Epithelial cell of proximal tubule (primary cell): ENCODE data around the gene RASAL1. TPM values are rescaled to one million over a fixed set of nuclear protein-coding genes. Genes with fewer than 3 reads are reported as not detected.

Experiments used
- DNase-seq: peaks from one replicate; pipeline ENCODE4 v3.0.0-alpha.2; 2011; ENCODE audit warnings: low read depth
- H3K4me3 ChIP-seq: 2 replicates; pipeline ENCODE4 v1.5.1; 2011; ENCODE audit warnings: low read depth, mild to moderate bottlenecking, low read length
- total RNA-seq: library from RNA; depleted of rRNA; stranded (reverse); fragments of >200 nt; gene quantifications from 2 replicates; pipeline ENCODE4 v1.2.3, GENCODE V29; 2015
- TF ChIP-seq, protein P1 (sequence below): conservative IDR thresholded peaks from 2 replicates; pipeline ENCODE4 v1.5.1; 2012; ENCODE audit warnings: low read depth, mild to moderate bottlenecking, low read length

RASAL1 gene
- total RNA-seq, 1 donor from 2014 or later, result 2.0 TPM

DNA sequence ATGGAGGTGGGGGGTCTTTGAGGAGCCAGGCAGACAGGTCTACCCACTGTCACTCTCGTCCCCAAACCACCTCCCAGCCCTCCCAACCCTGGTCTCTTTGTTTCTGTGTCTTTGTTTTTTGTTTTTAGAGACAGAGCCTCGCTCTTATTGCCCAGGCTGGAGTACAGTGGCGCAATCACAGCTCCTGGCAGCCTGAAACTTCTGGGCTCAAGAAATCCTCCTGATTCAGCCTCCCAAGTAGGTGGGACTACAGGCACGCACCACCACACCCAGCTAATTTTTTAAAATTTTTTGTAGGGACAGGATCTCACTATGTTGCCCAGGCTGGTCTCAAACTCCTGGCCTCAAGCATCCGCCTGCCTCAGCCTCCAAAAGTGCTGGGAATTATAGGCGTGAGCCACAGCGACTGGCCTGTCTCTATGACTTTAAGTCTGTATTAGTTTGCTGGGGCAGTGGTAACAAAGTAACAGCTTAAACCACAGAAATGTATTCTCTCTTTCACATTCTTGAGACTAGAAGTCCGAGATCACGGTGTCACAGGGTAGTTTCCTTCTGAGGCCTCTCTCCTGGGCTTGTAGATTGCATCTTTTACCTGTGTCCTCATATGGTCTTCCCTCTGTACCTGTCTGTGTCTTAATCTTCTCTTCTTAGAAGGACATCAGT, 52.9 kb downstream of the RASAL1 start:
- no peak for DNase-seq
- TF ChIP-seq, protein P1, sequence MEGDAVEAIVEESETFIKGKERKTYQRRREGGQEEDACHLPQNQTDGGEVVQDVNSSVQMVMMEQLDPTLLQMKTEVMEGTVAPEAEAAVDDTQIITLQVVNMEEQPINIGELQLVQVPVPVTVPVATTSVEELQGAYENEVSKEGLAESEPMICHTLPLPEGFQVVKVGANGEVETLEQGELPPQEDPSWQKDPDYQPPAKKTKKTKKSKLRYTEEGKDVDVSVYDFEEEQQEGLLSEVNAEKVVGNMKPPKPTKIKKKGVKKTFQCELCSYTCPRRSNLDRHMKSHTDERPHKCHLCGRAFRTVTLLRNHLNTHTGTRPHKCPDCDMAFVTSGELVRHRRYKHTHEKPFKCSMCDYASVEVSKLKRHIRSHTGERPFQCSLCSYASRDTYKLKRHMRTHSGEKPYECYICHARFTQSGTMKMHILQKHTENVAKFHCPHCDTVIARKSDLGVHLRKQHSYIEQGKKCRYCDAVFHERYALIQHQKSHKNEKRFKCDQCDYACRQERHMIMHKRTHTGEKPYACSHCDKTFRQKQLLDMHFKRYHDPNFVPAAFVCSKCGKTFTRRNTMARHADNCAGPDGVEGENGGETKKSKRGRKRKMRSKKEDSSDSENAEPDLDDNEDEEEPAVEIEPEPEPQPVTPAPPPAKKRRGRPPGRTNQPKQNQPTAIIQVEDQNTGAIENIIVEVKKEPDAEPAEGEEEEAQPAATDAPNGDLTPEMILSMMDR, result no peak

DNA sequence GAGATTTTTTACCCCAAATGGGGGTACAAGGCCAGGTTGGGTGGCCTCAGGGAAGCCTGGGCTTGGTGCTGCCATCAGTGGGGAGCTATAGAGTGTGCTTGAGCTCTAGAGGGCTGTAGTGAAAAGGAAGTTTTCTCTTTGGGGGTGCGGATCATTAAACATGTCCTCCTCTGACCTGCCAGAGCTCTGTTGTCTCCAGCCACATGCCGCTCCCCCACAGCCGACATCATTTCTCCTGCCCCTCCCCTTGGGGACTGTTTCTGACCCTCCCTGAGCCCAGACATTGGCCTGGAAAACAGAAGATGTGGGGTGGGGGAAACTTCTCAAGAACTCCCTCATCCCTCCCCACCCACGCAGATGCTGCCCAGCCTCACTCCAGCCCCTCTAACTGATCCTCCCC, 53.7 kb downstream of the RASAL1 start:
- no peak for DNase-seq
- H3K4me3 ChIP-seq, result no peak overlapping the region
- TF ChIP-seq, protein P1, result no peak

More for the DNA sequence above, 52.9 kb downstream of the RASAL1 start:
- no peak overlapping the region for H3K4me3 ChIP-seq

- H3K4me3 ChIP-seq, result no peak overlapping the region
- TF ChIP-seq, protein P1, result no peak
- DNase-seq, result no peak
Observed at GRCh38 chr12:113077859-113078255, 57.7 kb downstream of the RASAL1 start.

- TF ChIP-seq, protein P1, result no peak
- H3K4me3 ChIP-seq, result no peak overlapping the region
Observed at GRCh38 chr12:113077057-113077858, 58.3 kb downstream of the RASAL1 start.

DNA sequence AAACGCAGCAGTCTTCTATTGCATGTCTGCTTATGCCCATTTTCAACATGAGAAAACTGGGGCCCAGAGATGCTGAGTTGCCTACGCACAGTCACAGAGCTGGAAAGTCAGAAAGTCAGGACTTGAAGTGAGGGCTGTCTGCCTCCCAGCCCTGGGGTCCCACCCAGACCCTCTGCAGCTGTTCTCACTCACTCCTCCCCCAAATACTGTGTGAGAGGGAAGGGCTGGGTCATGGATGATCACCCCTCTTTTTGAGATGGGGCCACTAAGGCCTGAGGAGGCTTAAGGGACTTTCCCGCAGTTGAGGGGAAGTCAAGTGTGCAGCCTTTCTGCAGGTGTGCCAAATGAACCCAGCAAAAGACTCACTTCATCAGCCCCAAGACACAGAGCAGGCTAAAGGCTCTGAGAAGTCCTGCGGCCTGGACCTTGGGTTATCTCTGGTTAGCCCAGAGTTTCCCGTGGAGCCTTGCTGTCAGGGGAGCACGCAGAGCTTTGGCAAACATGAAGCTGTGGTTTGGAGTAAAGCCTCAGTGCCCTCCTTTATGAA, 60.4 kb downstream of the RASAL1 start:
- no peak for DNase-seq
- H3K4me3 ChIP-seq, result no peak overlapping the region
- TF ChIP-seq, protein P1, result no peak

More at GRCh38 chr12:113077057-113077858, 58.3 kb downstream of the RASAL1 start:
- DNase-seq, result no peak

DNA sequence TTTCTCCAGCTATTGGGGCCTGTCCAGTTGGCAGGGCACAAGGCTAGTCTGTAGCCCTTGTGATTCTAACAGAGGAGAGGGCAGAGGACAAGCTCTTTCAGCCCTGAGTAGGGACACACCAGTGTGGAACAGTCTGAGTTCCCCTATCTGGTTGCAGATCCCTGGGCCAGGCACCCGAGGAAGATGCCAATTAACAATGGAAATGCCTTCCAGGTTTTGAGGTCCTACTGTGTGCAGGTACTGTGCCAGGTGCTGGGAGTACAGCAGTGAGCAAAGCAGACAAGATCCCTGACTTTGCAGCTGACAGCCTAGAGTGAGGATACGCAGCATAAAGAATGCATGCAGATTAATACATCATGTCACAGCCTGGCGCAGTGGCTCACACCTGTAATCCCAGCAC, 62.0 kb downstream of the RASAL1 start:
- TF ChIP-seq, protein P1, result no peak
- DNase-seq, result no peak
- H3K4me3 ChIP-seq, result no peak overlapping the region
